HCT116 (cell line): Measurements from ENCODE around the gene DCK. TPM values are rescaled to one million over a fixed set of nuclear protein-coding genes. Genes with fewer than 3 reads are reported as not detected.

Experiments
- ATAC-seq: fragments of 200-7000 bp; cut with Tn5 transposase; 2 replicates; pipeline ENCODE4 v1.9.1; 2020; ENCODE audit warnings: mild to moderate bottlenecking, moderate library complexity
- BruUV-seq: library from RNA; stranded (reverse); fragments of 400-500 nt; replicated peaks from 2 replicates; lab custom pipeline; 2021; lab: Mats Ljungman, UMichigan
- CTCF ChIA-PET: fragments of 300-600 bp; sonication (Branson Sonifier 250); formaldehyde crosslinking; loops from one replicate; lab custom pipeline; 2021; ENCODE audit warnings: antibody characterized with exemption; lab: Charles Lee
- POLR2A ChIA-PET: fragments of 300-600, 350-600 bp; sonication (Branson Sonifier 250); formaldehyde crosslinking; loops from one replicate; lab custom pipeline; 2021; ENCODE audit warnings: antibody characterized with exemption; lab: Charles Lee
- RAD21 ChIA-PET, 2 experiments: fragments of 300-600 bp; sonication (Branson Sonifier 250); formaldehyde crosslinking; loops; one replicate each; lab custom pipeline; 2023; ENCODE audit warnings: low total read pairs in 2 of 2; ENCODE audit not compliant: uncharacterized antibody in 2 of 2, unreplicated experiment in 2 of 2, low non-redundant PET in 1 of 2; lab: Charles Lee
- DNase-seq: peaks from one replicate; pipeline ENCODE4 v3.0.0-alpha.2; 2010; ENCODE audit warnings: low read depth, low spot score
- H2AFZ ChIP-seq: fragments of 200-600 bp; shearing (Covaris generic), sonication (generic); 2 replicates; pipeline ENCODE4 v1.6.1; 2017; ENCODE audit warnings: low read depth, mixed run types, mixed read lengths, antibody characterized with exemption, low read length; ENCODE audit not compliant: poor library complexity, severe bottlenecking
- H3K27ac ChIP-seq: 2 replicates; pipeline ENCODE4 v1.5.1; 2012; ENCODE audit warnings: low read depth, low read length
- H3K27me3 ChIP-seq: fragments of 200-600 bp; sonication (generic); 2 replicates; pipeline ENCODE4 v1.6.1; 2016; ENCODE audit warnings: mixed run types, low read length, mixed read lengths; ENCODE audit not compliant: insufficient read depth
- H3K36me3 ChIP-seq, 2 experiments: fragments of 200-500 bp in 1 of 2; fragments of 200-600 bp in 1 of 2; sonication (Bioruptor generic) in 1 of 2; sonication (generic) in 1 of 2; 2 replicates each; pipeline versions ENCODE4 v1.5.1 to v1.6.1; 2014 to 2016; ENCODE audit warnings: low read length in 2 of 2, inconsistent platforms in 1 of 2, mixed read lengths in 1 of 2, mixed run types in 1 of 2; ENCODE audit not compliant: insufficient read depth in 2 of 2, control insufficient read depth in 1 of 2
- H3K4me1 ChIP-seq, 2 experiments: fragments of 200-600 bp in 1 of 2; sonication (generic) in 1 of 2; 2 replicates each; pipeline versions ENCODE4 v1.5.1 to v1.6.1; 2012 to 2017; ENCODE audit warnings: low read length in 2 of 2, inconsistent platforms in 1 of 2, mild to moderate bottlenecking in 1 of 2, mixed read lengths in 1 of 2, mixed run types in 1 of 2, moderate library complexity in 1 of 2; ENCODE audit not compliant: insufficient read depth in 2 of 2, control insufficient read depth in 1 of 2
- H3K4me2 ChIP-seq: fragments of 200-600 bp; sonication (generic); 2 replicates; pipeline ENCODE4 v1.6.1; 2017; ENCODE audit warnings: mixed run types, low read length, mixed read lengths
- H3K4me3 ChIP-seq, 2 experiments: fragments of 200-600 bp in 1 of 2; sonication (generic) in 1 of 2; replicated peaks in 1 of 2; 2 replicates each; pipeline ENCODE4 v1.5.1; 2011 to 2016; ENCODE audit warnings: low read length in 2 of 2, control low read depth in 1 of 2, low read depth in 1 of 2, mild to moderate bottlenecking in 1 of 2, mixed read lengths in 1 of 2, mixed run types in 1 of 2
- H3K79me2 ChIP-seq: fragments of 200-600 bp; sonication (generic); 2 replicates; pipeline ENCODE4 v1.6.1; 2017; ENCODE audit warnings: mild to moderate bottlenecking, mixed run types, low read length, moderate library complexity, mixed read lengths; ENCODE audit not compliant: insufficient read depth
- H3K9ac ChIP-seq: fragments of 200-600 bp; sonication (generic); 2 replicates; pipeline ENCODE4 v1.6.1; 2016; ENCODE audit warnings: low read length, mixed read lengths
- H3K9me2 ChIP-seq: fragments of 200-600 bp; sonication (generic), shearing (Covaris generic); 2 replicates; pipeline ENCODE4 v1.6.1; 2017; ENCODE audit warnings: mixed run types, mild to moderate bottlenecking, moderate library complexity; ENCODE audit not compliant: insufficient read depth
- H3K9me3 ChIP-seq, 2 experiments: fragments of 200-500 bp in 1 of 2; fragments of 200-600 bp in 1 of 2; sonication (Bioruptor generic) in 1 of 2; sonication (generic) in 1 of 2; 2 replicates each; pipeline ENCODE4 v1.6.1; 2014 to 2017; ENCODE audit warnings: low read length in 2 of 2, mixed read lengths in 2 of 2, inconsistent platforms in 1 of 2, low read depth in 1 of 2, mild to moderate bottlenecking in 1 of 2, mixed run types in 1 of 2, moderate library complexity in 1 of 2; ENCODE audit not compliant: control insufficient read depth in 1 of 2, insufficient read depth in 1 of 2
- H4K20me1 ChIP-seq: fragments of 200-600 bp; sonication (generic), shearing (Covaris generic); 2 replicates; pipeline ENCODE4 v1.6.1; 2017; ENCODE audit warnings: mixed run types, mild to moderate bottlenecking, moderate library complexity; ENCODE audit not compliant: insufficient read depth
- CEBPB ChIP-seq: IDR thresholded peaks from 2 replicates; pipeline ENCODE4 v1.6.1; 2012; ENCODE audit warnings: low read depth
- CTCF ChIP-seq, 3 experiments: fragments of 200-600 bp in 1 of 3; sonication (generic) in 1 of 3; IDR thresholded peaks in 2 of 3; conservative IDR thresholded peaks in 1 of 3; 2 replicates each; pipeline ENCODE4 v1.5.1; 2012 to 2017; ENCODE audit warnings: low read depth in 2 of 3, low read length in 2 of 3, antibody characterized with exemption in 1 of 3, borderline replicate concordance in 1 of 3, control low read depth in 1 of 3, mild to moderate bottlenecking in 1 of 3, mixed read lengths in 1 of 3, mixed run types in 1 of 3, moderate library complexity in 1 of 3; ENCODE audit not compliant: insufficient read depth in 1 of 3
- ELF1 ChIP-seq: IDR thresholded peaks from 2 replicates; pipeline ENCODE4 v1.6.1; 2012; ENCODE audit warnings: low read depth, borderline replicate concordance
- EZH2phosphoT487 ChIP-seq: fragments of 200-600 bp; IDR thresholded peaks from 2 replicates; pipeline ENCODE4 v1.6.1; 2018; ENCODE audit warnings: antibody characterized with exemption, borderline replicate concordance
- JUND ChIP-seq: IDR thresholded peaks from 2 replicates; pipeline ENCODE4 v1.6.1; 2012
- RAD21 ChIP-seq: IDR thresholded peaks from 2 replicates; pipeline ENCODE4 v1.6.1; 2012; ENCODE audit warnings: low read depth, mild to moderate bottlenecking
- REST ChIP-seq: IDR thresholded peaks from 2 replicates; pipeline ENCODE4 v1.6.1; 2012; ENCODE audit warnings: low read depth
- SP1 ChIP-seq: IDR thresholded peaks from 2 replicates; pipeline ENCODE4 v1.6.1; 2012; ENCODE audit warnings: low read depth
- SRF ChIP-seq: IDR thresholded peaks from 2 replicates; pipeline ENCODE4 v1.6.1; 2012; ENCODE audit warnings: low read depth
- TCF7L2 ChIP-seq: IDR thresholded peaks from 2 replicates; pipeline ENCODE4 v1.7.0; 2011; ENCODE audit warnings: borderline replicate concordance, inconsistent platforms; ENCODE audit not compliant: insufficient read depth, insufficient read length; ENCODE audit errors: extremely low read depth
- YY1 ChIP-seq: IDR thresholded peaks from 2 replicates; pipeline ENCODE4 v1.6.1; 2011; ENCODE audit warnings: low read length, low read depth, moderate library complexity, mild to moderate bottlenecking; ENCODE audit not compliant: insufficient replicate concordance; ENCODE audit errors: extremely low read depth
- ZFX ChIP-seq: fragments of 450-650 bp; IDR thresholded peaks from 2 replicates; pipeline ENCODE4 v1.6.1; 2017
- intact Hi-C: fragments of 100-400 bp; cut with micrococcal nuclease; formaldehyde crosslinking; loops from 2 replicates; pipeline ENCODE4 v1.10.0; 2022
- total RNA-seq: library from RNA; stranded (reverse); gene quantifications from one replicate; pipeline ENCODE4 v1.2.1, GENCODE V29; 2021; ENCODE audit not compliant: unreplicated experiment
- TF ChIP-seq, protein P1 (sequence below): IDR thresholded peaks from 2 replicates; pipeline ENCODE4 v1.6.1; 2012

DCK gene
- total RNA-seq, 1 experiment from 2014 or later = 23.0 TPM

GRCh38 chr4:71066737-71067716 lies 73.6 kb downstream of the DCK start (continued):
- TF ChIP-seq REST (no peak), CTCF (IDR thresholded peaks at IDR 0.05 in 2 of 3, conservative IDR thresholded peaks at IDR 0.05 in 1 of 3; ENCODE audit: borderline replicate concordance in 1 of 3, insufficient read depth in 1 of 3, low read depth in 2 of 3, low read length in 2 of 3) (no peak), EZH2phosphoT487 (no peak), ZFX (no peak), JUND (no peak), RAD21 (no peak), SP1 (no peak)

DNA sequence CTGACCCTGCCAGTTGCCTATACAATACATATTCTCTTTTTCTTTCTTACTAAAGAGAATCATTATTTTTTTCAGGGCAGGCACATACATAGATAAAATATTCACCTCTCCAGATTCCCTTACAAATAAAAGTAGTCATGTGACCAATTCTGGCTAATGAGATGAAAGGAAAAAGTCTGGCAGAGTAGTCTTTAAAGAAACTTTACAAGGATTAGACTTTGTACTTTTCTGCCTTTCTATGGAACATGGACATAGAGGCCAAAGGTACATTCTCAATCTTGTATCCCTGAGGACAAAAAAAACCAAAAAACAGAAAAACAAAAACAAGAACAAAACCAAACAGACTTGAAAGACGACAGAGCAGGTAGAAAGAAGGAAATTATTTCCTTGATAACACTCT lies 75.6 kb downstream of the DCK start:
- H3K4me3 ChIP-seq = no peak overlapping the region
- intact Hi-C loops = no loop called here
- no peaks in the 10 kb centered on the region for H4K20me1 ChIP-seq
- POLR2A ChIA-PET = no interaction called here
- H3K9me2 ChIP-seq = no peaks in the 10 kb centered on the region
- H3K4me1 ChIP-seq = no peaks in the 10 kb centered on the region
- ATAC-seq (no peak), DNase-seq (no peak)
- no peak overlapping the region for H3K27ac ChIP-seq
- BruUV-seq = no TSS peak
- CTCF ChIA-PET = no interaction called here
- H3K79me2 ChIP-seq = no peaks in the 10 kb centered on the region
- RAD21 ChIA-PET = no interaction called here
- no peak overlapping the region for H3K4me2 ChIP-seq
- H2AFZ ChIP-seq = no peak overlapping the region
- no peaks in the 10 kb centered on the region for H3K36me3 ChIP-seq
- no peaks in the 10 kb centered on the region for H3K9me3 ChIP-seq
- no peak overlapping the region for H3K9ac ChIP-seq
- peaks cover 5% of the 10 kb centered on the region; the same call in 1 of the 2 replicates for H3K27me3 ChIP-seq
- TF ChIP-seq ELF1 (no peak), TCF7L2 (no peak), SRF (no peak), CEBPB (no peak), YY1 (no peak), CTCF (IDR thresholded peaks at IDR 0.05 in 2 of 3, conservative IDR thresholded peaks at IDR 0.05 in 1 of 3; ENCODE audit: borderline replicate concordance in 1 of 3, insufficient read depth in 1 of 3, low read depth in 2 of 3, low read length in 2 of 3) (no peak)
- TF ChIP-seq, protein P1, sequence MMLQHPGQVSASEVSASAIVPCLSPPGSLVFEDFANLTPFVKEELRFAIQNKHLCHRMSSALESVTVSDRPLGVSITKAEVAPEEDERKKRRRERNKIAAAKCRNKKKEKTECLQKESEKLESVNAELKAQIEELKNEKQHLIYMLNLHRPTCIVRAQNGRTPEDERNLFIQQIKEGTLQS = no peak
